Activated CD8-positive, alpha-beta T cell treated with anti-CD3 and anti-CD28 coated beads for 36 hours (primary cell): ENCODE measurements around the gene PTPRD. TPM values are rescaled to one million over a fixed set of nuclear protein-coding genes. Genes with fewer than 3 reads are reported as not detected.

Experiments
- ATAC-seq: fragments of 200-7000 bp; cut with Tn5 transposase; one replicate; pipeline ENCODE4 v1.10.0; 2021; ENCODE audit warnings: mild to moderate bottlenecking, moderate library complexity
- CTCF ChIA-PET: fragments of 350-600 bp; sonication (Branson Sonifier 250); formaldehyde crosslinking; loops from one replicate; lab custom pipeline; 2021; ENCODE audit warnings: antibody characterized with exemption; lab: Charles Lee
- POLR2A ChIA-PET: fragments of 350-600 bp; sonication (Branson Sonifier 250); formaldehyde crosslinking; loops from one replicate; lab custom pipeline; 2021; ENCODE audit warnings: antibody characterized with exemption; lab: Charles Lee
- DNase-seq: peaks from one replicate; pipeline ENCODE4 v3.0.0-alpha.2; 2020
- H3K27ac Mint-ChIP-seq: one replicate; pipeline ENCODE4 v1.8.0; 2021; ENCODE audit warnings: mild to moderate bottlenecking, mixed read lengths
- H3K27me3 Mint-ChIP-seq: one replicate; pipeline ENCODE4 v1.8.0; 2021; ENCODE audit warnings: mixed read lengths
- H3K36me3 Mint-ChIP-seq: one replicate; pipeline ENCODE4 v1.8.0; 2021; ENCODE audit warnings: low read depth, mixed read lengths
- H3K4me1 Mint-ChIP-seq: one replicate; pipeline ENCODE4 v1.8.0; 2021; ENCODE audit warnings: low read depth, mixed read lengths
- H3K4me3 Mint-ChIP-seq: one replicate; pipeline ENCODE4 v1.8.0; 2021; ENCODE audit warnings: mild to moderate bottlenecking, moderate library complexity, mixed read lengths
- H3K9me3 Mint-ChIP-seq: one replicate; pipeline ENCODE4 v1.8.0; 2021; ENCODE audit warnings: mixed read lengths
- intact Hi-C: fragments of 100-400 bp; cut with micrococcal nuclease; formaldehyde crosslinking; loops from one replicate; pipeline ENCODE4 v1.10.0; 2022
- total RNA-seq, 2 experiments: library from RNA; stranded (reverse); gene quantifications; one replicate each; pipeline ENCODE4 v1.2.3, GENCODE V29; 2021
- TF ChIP-seq, protein P1 (sequence below): fragments of 200-600 bp; IDR thresholded peaks from one replicate; pipeline ENCODE4 v1.8.0; 2022; ENCODE audit warnings: antibody characterized with exemption, mild to moderate bottlenecking

Gene PTPRD
- total RNA-seq, 2 experiments from 2014 or later = not detected

DNA sequence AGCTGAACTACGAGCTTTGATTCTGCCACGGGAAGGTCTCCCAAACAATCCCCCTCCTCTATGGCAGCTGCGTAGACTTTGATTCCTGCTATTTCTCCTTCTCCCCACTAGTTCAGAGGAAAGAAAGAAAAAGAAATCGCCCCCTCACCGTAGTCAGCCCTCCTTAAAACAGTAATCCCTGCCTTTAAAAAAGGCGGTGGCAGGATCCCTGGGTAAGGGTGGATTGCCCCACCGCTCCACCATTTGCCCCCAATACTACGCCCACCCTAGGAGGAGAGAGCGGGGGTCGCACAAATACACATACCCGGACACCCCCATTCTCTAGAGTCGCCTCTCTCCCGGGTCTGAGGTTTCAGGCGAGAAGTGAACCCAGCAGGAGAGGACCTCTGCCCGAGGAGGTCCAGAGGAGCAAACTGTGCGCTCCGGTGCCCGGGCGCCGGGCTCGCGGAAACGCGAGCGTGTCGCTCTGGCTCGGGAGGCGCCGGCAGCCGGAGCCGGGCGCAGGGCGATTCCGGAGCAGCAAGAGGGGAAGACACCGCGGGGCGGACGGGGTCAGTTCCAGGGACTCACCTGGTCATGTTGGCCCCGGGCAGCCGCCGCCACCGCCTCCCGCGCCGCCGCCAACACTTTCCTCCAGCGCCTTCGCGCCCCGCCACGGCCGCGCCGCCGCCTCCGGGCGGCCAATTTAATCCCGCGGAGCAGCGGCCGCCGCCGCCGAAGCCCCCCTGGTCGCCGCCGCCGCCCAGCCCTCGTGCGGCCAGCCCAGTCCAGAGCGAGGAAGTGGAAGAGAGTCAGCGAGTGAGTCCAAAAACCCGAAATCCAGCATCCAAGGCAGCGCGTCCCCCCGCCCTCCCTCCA is 1755.5 kb downstream of the PTPRD start:
- Mint-ChIP-seq H3K4me3 (peak overlapping the region; percentile 46), H3K36me3 (no peaks in the 10 kb centered on the region), H3K4me1 (peaks cover 7% of the 10 kb centered on the region), H3K27ac (no peak overlapping the region), H3K27me3 (peaks cover 41% of the 10 kb centered on the region), H3K9me3 (no peaks in the 10 kb centered on the region)
- DNase-seq = no peak
- ChIA-PET CTCF (interaction anchor here (1.8 kb wide), 1 partner anchor 17 kb away, joined by 5 read pairs; no protein-coding TSS in a partner anchor), POLR2A (no interaction called here)
- intact Hi-C loops = no loop called here
- ATAC-seq = peak; percentile 47
- TF ChIP-seq, protein P1, sequence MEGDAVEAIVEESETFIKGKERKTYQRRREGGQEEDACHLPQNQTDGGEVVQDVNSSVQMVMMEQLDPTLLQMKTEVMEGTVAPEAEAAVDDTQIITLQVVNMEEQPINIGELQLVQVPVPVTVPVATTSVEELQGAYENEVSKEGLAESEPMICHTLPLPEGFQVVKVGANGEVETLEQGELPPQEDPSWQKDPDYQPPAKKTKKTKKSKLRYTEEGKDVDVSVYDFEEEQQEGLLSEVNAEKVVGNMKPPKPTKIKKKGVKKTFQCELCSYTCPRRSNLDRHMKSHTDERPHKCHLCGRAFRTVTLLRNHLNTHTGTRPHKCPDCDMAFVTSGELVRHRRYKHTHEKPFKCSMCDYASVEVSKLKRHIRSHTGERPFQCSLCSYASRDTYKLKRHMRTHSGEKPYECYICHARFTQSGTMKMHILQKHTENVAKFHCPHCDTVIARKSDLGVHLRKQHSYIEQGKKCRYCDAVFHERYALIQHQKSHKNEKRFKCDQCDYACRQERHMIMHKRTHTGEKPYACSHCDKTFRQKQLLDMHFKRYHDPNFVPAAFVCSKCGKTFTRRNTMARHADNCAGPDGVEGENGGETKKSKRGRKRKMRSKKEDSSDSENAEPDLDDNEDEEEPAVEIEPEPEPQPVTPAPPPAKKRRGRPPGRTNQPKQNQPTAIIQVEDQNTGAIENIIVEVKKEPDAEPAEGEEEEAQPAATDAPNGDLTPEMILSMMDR = no peak

DNA sequence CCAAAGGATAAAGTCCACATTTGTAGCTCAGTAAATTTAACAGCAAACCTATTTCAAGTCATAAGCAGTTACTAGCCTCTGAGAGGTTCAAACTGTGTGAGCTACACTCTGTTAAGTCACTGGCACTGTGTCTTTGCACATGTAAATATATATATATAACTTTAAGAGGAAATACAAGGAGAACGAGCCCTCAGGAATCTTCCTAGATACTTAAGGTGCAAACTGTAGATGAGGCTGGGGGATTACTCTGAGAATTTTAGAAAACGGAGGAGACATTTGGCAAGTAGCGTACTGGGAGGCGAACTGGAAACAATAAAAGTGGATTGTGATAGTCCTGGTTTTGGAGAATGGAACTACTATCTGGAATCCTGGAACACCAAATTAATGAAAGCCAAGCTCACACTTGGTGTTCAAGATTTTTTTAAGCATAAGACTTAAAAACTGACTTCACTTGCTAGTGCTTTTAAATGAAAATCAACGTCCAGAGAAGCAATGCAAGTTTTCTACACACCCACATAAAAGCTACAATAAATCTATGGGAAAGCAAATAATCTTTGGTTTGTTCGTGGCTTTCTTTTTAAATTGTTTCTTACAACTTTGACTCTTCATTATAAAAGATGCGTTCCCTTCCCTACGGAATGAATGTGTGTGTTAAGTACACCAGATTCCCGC is 1756.3 kb downstream of the PTPRD start:
- POLR2A ChIA-PET = no interaction called here

GRCh38 chr9:8855046-8855445 is 1757.8 kb downstream of the PTPRD start:
- Mint-ChIP-seq H3K4me3 (no peak overlapping the region), H3K4me1 (peaks cover 7% of the 10 kb centered on the region), H3K27ac (no peak overlapping the region), H3K27me3 (peaks cover 41% of the 10 kb centered on the region), H3K9me3 (no peaks in the 10 kb centered on the region), H3K36me3 (no peaks in the 10 kb centered on the region)
- ChIA-PET POLR2A (no interaction called here), CTCF (no interaction called here)
- DNase-seq (no peak), ATAC-seq (no peak)
- intact Hi-C loops = no loop called here
- TF ChIP-seq, protein P1 = no peak

More for the DNA sequence above, 1756.3 kb downstream of the PTPRD start:
- Mint-ChIP-seq H3K27ac (no peak overlapping the region), H3K4me1 (peaks cover 7% of the 10 kb centered on the region), H3K36me3 (no peaks in the 10 kb centered on the region), H3K27me3 (peaks cover 41% of the 10 kb centered on the region), H3K4me3 (peak overlapping the region; percentile 46), H3K9me3 (no peaks in the 10 kb centered on the region)
- TF ChIP-seq, protein P1 = no peak
- ATAC-seq = no peak
- intact Hi-C loops = no loop called here
- CTCF ChIA-PET = interaction anchor here (1.8 kb wide), 1 partner anchor 16 kb away, joined by 5 read pairs; no protein-coding TSS in a partner anchor
- DNase-seq = no peak

DNA sequence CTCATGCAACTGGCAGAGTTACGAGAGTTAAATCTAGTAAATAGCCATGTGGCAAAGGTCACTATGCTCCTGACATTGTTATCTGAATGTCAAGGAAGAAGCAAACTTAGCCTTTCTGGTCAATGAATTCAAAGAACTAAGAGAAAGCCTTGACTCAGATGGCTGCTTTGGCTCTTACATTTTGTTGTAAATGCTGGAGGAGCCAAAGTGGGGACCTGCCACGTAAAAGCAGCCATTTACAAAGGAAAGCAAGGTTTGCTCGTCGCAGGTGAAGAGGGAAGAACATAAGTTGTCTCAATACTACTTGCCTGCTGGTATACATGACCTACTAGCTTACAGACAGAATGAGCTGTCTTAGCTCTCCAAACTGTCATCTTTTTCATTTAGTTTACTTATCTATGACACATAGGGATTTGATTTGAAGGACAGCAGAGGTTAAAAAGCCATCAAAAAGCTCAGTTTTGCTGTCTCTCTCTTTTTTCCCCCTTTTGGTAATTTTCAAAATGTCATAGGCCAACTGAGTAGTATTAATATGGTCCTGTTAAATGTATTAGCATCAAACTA is 1760.4 kb downstream of the PTPRD start:
- H3K36me3 Mint-ChIP-seq = no peaks in the 10 kb centered on the region
- CTCF ChIA-PET = no interaction called here

More for the DNA sequence above, 1760.4 kb downstream of the PTPRD start:
- H3K27ac Mint-ChIP-seq = no peak overlapping the region
- intact Hi-C loops = no loop called here
- TF ChIP-seq, protein P1 = no peak
- H3K4me1 Mint-ChIP-seq = peaks cover 7% of the 10 kb centered on the region
- peaks cover 27% of the 10 kb centered on the region for H3K27me3 Mint-ChIP-seq
- ATAC-seq = no peak
- no peak overlapping the region for H3K4me3 Mint-ChIP-seq
- POLR2A ChIA-PET = no interaction called here
- no peak for DNase-seq
- no peaks in the 10 kb centered on the region for H3K9me3 Mint-ChIP-seq
